Mucosa of descending colon (tissue), 3 donors: ENCODE data around the gene MOGAT3. TPM values are rescaled to one million over a fixed set of nuclear protein-coding genes. Genes with fewer than 3 reads are reported as not detected.

ENCODE experiments used
- ATAC-seq: fragments of 200-7000 bp; cut with Tn5 transposase; one replicate; pipeline ENCODE4 v1.9.1; 2020; ENCODE audit warnings: mild to moderate bottlenecking, moderate library complexity
- DNase-seq, 3 donors: peaks; one replicate each; pipeline ENCODE4 v3.0.0-alpha.2; 2020
- H3K36me3 ChIP-seq: fragments of 200-600 bp; one replicate; pipeline ENCODE4 v1.8.0; 2021; ENCODE audit warnings: low read depth, mild to moderate bottlenecking
- H3K4me1 ChIP-seq: fragments of 200-600 bp; one replicate; pipeline ENCODE4 v1.8.0; 2021; ENCODE audit warnings: low read depth, mild to moderate bottlenecking
- H3K4me3 ChIP-seq: fragments of 200-600 bp; one replicate; pipeline ENCODE4 v1.8.0; 2021; ENCODE audit warnings: mild to moderate bottlenecking
- H3K9me3 ChIP-seq: fragments of 200-600 bp; one replicate; pipeline ENCODE4 v1.8.0; 2021; ENCODE audit warnings: mild to moderate bottlenecking
- CTCF ChIP-seq: fragments of 200-600 bp; IDR thresholded peaks from one replicate; pipeline ENCODE4 v1.8.0; 2022; ENCODE audit warnings: antibody characterized with exemption, mild to moderate bottlenecking
- intact Hi-C, 2 donors: fragments of 100-400 bp; cut with DNase I in 1 of 2; cut with micrococcal nuclease in 1 of 2; formaldehyde crosslinking; loops; one replicate each; pipeline versions ENCODE4 v1.11.0 to v1.11.1; 2022; cut with DNase I, micrococcal nuclease
- total RNA-seq, 3 donors: library from RNA; stranded (reverse); fragmentation: NEBNext Ultra II Directional in 2 of 3; extraction: Animal tissue kit (Norgen Biotek cat#: 25700) in 2 of 3; gene quantifications; one replicate each; pipeline versions ENCODE4 v1.2.1 to v1.2.4, GENCODE V29; 2021 to 2023
- donor health status: DM: no; HTN: no; CAD: no; lungs with moderate emphysema.
- donor health status: DM: no; HTN: no; CAD: no.
- donor health status: DM: no; HTN: yes; CAD: no.

The MOGAT3 gene
- total RNA-seq, 3 donors from 2014 or later, result 27.9 to 66.2 (median 58.3) TPM

GRCh38 chr7:101239191-101239950 is 38.5 kb upstream of the MOGAT3 start:
- no peak overlapping the region for H3K4me3 ChIP-seq
- DNase-seq, result no peak
- H3K4me1 ChIP-seq, result peaks cover 25% of the 10 kb centered on the region
- no peak for TF ChIP-seq CTCF
- H3K9me3 ChIP-seq, result no peaks in the 10 kb centered on the region
- no peak for ATAC-seq
- intact Hi-C loops, result no loop called here
- H3K36me3 ChIP-seq, result no peaks in the 10 kb centered on the region

- Histone ChIP-seq H3K4me1 (peaks cover 20% of the 10 kb centered on the region), H3K4me3 (no peak overlapping the region), H3K9me3 (no peaks in the 10 kb centered on the region), H3K36me3 (no peaks in the 10 kb centered on the region)
- intact Hi-C loops, result no loop called here
- DNase-seq, result no peak
- TF ChIP-seq CTCF, result no peak
- no peak for ATAC-seq
Measured at GRCh38 chr7:101238226-101239182, 37.7 kb upstream of the MOGAT3 start.

GRCh38 chr7:101237206-101238067 is 36.6 kb upstream of the MOGAT3 start, which contains the start of gene CLDN15:
Gene CLDN15, minus strand, starts transcription at chr7:101237802. Its CDS starts 221 bp downstream, at chr7:101237581.
- H3K4me1 ChIP-seq, result peaks cover 22% of the 10 kb centered on the region
- H3K9me3 ChIP-seq, result no peaks in the 10 kb centered on the region
- peak; percentile 66 for ATAC-seq
- no peak for TF ChIP-seq CTCF
- peak; percentile 84 to 89 (median 88) for DNase-seq
- intact Hi-C loops, result no loop called here
- H3K36me3 ChIP-seq, result no peaks in the 10 kb centered on the region
- no peak within 1 kb of the TSS for H3K4me3 ChIP-seq

GRCh38 chr7:101236292-101236835 is 35.5 kb upstream of the MOGAT3 start:
- TF ChIP-seq CTCF, result no peak
- no peak overlapping the region for H3K4me3 ChIP-seq
- intact Hi-C loops, result no loop called here
- H3K9me3 ChIP-seq, result no peaks in the 10 kb centered on the region
- DNase-seq (peak in 2 of 3 donors; percentile 40 to 57), ATAC-seq (peak; percentile 8)
- peaks cover 33% of the 10 kb centered on the region for H3K4me1 ChIP-seq
- H3K36me3 ChIP-seq, result no peaks in the 10 kb centered on the region

- Histone ChIP-seq H3K4me3 (no peak overlapping the region), H3K9me3 (no peaks in the 10 kb centered on the region), H3K4me1 (peaks cover 34% of the 10 kb centered on the region), H3K36me3 (no peaks in the 10 kb centered on the region)
- intact Hi-C loops, result no loop called here
- TF ChIP-seq CTCF, result no peak
- DNase-seq, result peak in 2 of 3 donors; percentile 80 to 84
- ATAC-seq, result peak; percentile 34
Measured at GRCh38 chr7:101235522-101235921, 34.7 kb upstream of the MOGAT3 start.
